GM13977 (cell line): ENCODE results near the gene TULP3.

ENCODE experiments used
- DNase-seq: peaks from one replicate; pipeline ENCODE4 v3.0.0; 2012; ENCODE audit warnings: low spot score
- in situ Hi-C: fragments of 300-500 bp; cut with MboI; formaldehyde crosslinking; loops from one replicate; pipeline ENCODE4 v1.12.0; 2022; ENCODE audit warnings: low sequenced_read_pairs, low pct_unique_long_range_greater_than_20kb, mixed read lengths, inconsistent platforms; ENCODE audit not compliant: unreplicated experiment
- TF ChIP-seq, protein P1 (sequence below): IDR thresholded peaks from 2 replicates; pipeline ENCODE4 v1.5.1; 2012; ENCODE audit warnings: mild to moderate bottlenecking, control low read depth; ENCODE audit not compliant: insufficient read depth; ENCODE audit errors: extremely low read depth, missing control alignments

Gene TULP3

GRCh38 chr12:2984698-2985097 lies 94.0 kb downstream of the TULP3 start:
- no peak for DNase-seq
- TF ChIP-seq, protein P1, sequence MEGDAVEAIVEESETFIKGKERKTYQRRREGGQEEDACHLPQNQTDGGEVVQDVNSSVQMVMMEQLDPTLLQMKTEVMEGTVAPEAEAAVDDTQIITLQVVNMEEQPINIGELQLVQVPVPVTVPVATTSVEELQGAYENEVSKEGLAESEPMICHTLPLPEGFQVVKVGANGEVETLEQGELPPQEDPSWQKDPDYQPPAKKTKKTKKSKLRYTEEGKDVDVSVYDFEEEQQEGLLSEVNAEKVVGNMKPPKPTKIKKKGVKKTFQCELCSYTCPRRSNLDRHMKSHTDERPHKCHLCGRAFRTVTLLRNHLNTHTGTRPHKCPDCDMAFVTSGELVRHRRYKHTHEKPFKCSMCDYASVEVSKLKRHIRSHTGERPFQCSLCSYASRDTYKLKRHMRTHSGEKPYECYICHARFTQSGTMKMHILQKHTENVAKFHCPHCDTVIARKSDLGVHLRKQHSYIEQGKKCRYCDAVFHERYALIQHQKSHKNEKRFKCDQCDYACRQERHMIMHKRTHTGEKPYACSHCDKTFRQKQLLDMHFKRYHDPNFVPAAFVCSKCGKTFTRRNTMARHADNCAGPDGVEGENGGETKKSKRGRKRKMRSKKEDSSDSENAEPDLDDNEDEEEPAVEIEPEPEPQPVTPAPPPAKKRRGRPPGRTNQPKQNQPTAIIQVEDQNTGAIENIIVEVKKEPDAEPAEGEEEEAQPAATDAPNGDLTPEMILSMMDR = no peak
- in situ Hi-C loops = no loop called here

- DNase-seq = no peak
Measured at GRCh38 chr12:2986876-2987275, 96.2 kb downstream of the TULP3 start.

GRCh38 chr12:2988494-2988893 lies 97.8 kb downstream of the TULP3 start:
- DNase-seq = no peak
- TF ChIP-seq, protein P1 = no peak
- in situ Hi-C loops = no loop called here

More at GRCh38 chr12:2986876-2987275, 96.2 kb downstream of the TULP3 start:
- in situ Hi-C loops = no loop called here
- TF ChIP-seq, protein P1 = no peak
